UCSD-AML1 (cell line): Measurements from ENCODE around the gene OGT.
A peak's percentile ranks its signal among the peaks of the same experiment; 100 is the strongest.
"Not testable (repeated sequence)": the region's sequence is repeated elsewhere in the genome, so short reads cannot be mapped to it uniquely, and the experiment has no call there.

Source experiments
- DNase-seq: peaks from one replicate; lab custom pipeline; 2025; ENCODE audit not compliant: unreplicated experiment; lab: John Stamatoyannopoulos, UW

The OGT gene

GRCh38 chrX:71579990-71580380 is 47.1 kb downstream of the OGT start:
- no peak for DNase-seq

GRCh38 chrX:71581210-71581609 is 48.3 kb downstream of the OGT start:
- no peak for DNase-seq

- no peak for DNase-seq
These were observed 54.0 kb downstream of the OGT start for GRCh38 chrX:71586929-71587328.

GRCh38 chrX:71593210-71593609 is 60.3 kb downstream of the OGT start:
- DNase-seq = not testable (repeated sequence)

GRCh38 chrX:71599965-71600364 is 67.1 kb downstream of the OGT start:
- no peak for DNase-seq

DNA sequence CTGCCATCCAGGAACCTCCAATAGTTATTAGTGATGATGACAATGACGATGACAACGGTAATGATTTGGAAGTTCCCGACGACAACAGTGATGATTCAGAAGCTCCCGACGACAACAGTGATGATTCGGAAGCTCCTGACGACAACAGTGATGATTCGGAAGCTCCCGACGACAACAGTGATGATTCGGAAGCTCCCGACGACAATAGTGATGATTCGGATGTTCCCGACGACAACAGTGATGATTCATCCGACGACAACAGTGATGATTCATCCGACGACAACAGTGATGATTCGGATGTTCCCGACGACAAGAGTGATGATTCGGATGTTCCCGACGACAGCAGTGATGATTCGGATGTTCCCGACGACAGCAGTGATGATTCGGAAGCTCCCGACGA is 70.7 kb downstream of the OGT start:
- DNase-seq = no peak

GRCh38 chrX:71604141-71604540 is 71.2 kb downstream of the OGT start:
- no peak for DNase-seq

DNA sequence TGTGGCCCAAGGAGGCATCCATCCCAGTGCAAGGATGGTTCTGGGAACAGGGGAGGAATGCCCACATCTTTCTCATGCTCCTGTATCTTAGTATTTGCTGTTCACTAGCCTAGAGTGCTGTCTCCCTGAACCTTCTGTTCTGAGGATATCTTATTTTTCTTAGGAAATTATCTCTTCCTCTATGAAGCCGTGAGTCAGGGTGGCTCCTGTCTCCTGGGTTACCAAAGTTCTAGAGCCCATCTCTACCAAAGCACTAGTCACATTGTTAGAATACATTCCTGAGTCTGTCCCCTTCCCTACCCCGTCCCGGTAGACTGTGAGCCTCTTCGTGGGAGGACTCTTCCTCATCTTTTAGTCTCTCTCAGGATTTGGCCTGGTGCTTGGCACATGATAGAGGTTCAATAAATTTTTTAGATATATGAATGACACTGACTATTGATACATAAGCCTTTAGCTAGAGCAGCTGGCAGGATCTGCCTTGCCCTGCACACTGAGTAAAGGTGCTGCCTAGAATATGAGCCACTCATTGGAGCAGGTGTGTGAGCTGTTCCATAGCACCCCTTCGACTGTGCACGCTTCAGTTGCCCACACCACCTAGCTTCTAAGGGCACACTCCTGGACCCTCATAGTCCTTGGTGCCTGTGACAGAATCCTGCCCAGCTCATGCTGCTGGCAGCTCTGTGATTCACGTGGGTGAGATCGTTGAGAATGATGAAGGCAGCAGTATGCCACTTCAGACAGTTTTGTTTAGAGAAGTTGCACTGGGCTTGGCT is 72.1 kb downstream of the OGT start:
- DNase-seq = no peak

DNA sequence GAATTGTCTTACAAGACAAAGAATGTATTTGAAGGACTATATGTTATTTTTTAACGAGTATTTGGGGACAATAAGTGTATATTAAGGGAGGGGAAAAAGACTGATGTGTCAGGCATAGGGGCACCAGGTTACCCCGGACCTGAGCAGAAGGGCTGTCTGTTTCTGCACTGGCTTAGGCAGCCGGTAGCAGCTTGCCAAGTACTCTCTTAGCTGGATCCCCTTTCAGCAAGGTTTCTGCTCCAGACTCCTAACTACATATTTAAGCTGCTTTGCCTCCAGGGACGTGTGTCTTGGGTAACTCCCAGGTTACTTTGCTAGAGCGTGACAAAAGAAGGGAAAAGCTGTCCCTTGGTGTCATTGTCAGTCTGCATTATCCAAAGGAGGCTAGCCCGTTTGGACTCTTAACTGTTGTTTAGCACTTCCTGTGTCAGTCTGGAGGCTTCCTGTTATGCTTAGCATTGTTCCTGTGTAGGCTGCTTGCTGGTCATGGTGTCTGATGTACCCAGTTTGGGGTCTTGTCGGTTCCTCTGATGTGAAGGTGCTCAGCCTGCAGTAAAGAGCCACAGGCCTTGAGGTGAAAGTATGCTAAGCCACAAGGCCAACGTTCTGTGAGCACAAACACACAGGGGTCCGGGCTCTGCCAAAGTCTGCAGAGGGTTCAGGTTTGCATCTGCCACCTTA is 73.8 kb downstream of the OGT start:
- DNase-seq = no peak

DNA sequence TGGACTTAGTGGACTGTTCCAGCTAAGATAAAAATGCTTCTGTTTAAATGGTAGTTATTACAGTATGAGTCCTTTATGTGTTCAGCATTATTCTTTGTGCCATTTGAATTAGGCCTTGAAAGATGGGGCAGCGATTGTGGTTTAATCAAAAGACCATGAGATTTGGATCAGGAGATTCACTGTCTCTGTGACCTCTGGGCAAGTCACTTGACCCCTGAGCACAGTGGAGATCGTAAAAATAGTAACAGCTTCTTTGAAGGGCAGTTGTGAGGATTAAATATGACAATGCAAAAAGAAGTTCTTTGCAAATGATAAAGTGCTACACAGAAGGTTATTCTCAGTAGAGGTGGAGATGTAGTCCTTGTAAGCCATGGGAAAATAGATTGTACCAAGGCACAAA is 74.6 kb downstream of the OGT start:
- DNase-seq = no peak

GRCh38 chrX:71609095-71609750 is 76.3 kb downstream of the OGT start:
- DNase-seq = no peak

DNA sequence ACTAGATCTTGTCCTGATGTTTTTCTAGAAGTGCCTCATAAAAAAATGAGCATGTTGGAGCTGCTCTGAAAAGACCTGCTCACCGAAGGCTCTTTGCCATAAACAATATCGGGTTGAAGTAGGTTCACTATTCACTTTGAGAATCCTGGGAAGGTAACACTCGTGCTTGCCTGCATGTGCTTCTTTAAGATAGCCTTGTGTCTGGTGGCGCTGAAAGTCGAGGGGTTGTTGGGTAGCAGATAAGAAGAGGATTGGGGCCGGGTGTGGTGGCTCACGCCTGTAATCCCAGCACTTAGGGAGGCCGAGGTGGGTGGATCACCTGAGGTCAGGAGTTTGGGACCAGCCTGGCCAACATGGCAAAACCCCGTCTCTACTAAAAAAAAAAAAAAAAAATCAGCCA is 78.8 kb downstream of the OGT start:
- not testable (repeated sequence) for DNase-seq

GRCh38 chrX:71612256-71612655 is 79.4 kb downstream of the OGT start:
- no peak for DNase-seq

DNA sequence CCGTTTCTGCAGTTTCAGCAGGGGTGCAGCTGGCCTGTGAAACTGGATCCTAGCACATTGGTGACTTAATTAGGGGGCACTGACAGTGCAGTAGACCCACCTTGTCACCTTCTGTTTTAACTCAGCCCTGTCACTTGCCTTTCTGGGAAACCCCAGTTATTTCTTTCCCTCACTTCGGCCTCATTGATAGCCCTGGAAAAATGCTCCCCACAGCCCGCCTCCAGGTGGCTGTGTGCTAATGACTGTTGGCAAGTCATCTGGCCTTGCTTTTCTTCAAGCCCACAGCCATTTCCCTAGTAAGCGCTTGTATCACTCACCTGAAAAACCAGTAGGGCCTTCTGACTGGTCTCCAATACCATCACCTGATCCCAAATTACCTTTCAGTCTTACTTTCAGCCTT is 82.2 kb downstream of the OGT start:
- no peak for DNase-seq

- no peak for DNase-seq
These were observed 83.0 kb downstream of the OGT start for GRCh38 chrX:71615954-71616353.

- DNase-seq = no peak
These were observed 84.0 kb downstream of the OGT start for GRCh38 chrX:71616672-71617529.

- DNase-seq = no peak
These were observed 84.8 kb downstream of the OGT start for GRCh38 chrX:71617742-71618141.

- DNase-seq = peak; percentile 82
These were observed 85.4 kb downstream of the OGT start, which contains the start of gene CXCR3 for GRCh38 chrX:71618303-71618721. CXCR3 (minus strand) TSS chrX:71618511; CDS start chrX:71618449, 62 bp downstream.

DNA sequence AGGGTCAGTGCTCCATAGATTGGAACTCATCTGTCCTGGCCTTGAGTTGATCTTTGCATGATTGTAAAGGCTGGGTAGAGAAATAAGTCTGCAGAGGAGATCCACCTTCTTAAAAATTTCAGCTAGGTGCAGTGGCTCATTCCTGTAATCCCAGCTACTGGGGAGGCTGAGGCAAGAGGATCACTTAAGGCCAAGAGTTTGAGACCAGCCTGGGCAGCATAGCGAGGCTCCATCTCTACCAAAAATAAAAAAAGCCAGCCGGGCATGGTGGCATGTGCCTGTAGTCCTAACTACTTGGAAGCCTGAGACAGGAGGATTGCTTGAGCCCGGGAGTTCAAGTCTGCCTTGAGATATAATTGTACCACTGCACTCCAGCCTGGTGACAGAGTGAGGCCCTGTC is 85.9 kb downstream of the OGT start:
- no peak for DNase-seq

DNA sequence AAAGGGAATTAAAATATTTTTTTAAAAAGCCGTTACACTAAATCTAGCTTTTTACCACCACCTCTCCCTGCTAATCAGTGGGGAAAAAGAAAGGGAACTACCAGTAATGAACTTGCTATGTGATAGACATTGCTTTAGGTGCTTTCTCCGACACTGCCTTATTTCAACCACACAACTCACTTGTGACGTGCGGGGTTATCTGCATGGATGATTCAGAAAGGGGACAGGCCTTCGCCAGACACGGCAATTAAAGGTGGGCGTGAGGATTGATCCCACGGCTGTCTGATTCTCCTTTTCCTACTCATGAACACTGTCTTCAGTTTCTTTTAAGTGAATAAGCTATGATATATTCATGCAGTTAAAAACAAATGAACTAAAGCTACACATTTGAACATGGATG is 86.3 kb downstream of the OGT start:
- no peak for DNase-seq

DNA sequence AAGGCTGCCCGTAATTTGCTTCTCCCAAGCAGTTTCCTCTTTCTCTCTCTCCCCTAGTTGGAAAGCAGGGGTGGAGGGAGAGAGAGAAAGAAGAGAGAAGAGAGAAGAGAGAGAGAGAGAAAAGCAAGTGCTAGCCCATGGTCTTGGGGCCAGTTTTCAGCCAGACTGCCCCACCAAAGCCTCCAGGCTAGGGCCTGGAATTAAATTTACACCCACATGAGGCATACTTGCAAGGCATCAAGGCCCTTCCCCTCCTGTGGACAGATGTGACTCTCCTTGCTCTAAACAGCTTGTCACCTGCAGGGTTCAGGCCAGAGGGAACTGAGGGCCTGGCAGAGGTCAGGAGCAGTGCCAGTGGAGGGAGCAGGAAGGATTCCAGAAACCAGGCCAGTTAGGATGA is 87.1 kb downstream of the OGT start:
- DNase-seq = no peak
